ENCODE data around the gene THAP3.
"Not testable (repeated sequence)": the region's sequence is repeated elsewhere in the genome, so short reads cannot be mapped to it uniquely, and the experiment has no call there.

Gene THAP3

DNA sequence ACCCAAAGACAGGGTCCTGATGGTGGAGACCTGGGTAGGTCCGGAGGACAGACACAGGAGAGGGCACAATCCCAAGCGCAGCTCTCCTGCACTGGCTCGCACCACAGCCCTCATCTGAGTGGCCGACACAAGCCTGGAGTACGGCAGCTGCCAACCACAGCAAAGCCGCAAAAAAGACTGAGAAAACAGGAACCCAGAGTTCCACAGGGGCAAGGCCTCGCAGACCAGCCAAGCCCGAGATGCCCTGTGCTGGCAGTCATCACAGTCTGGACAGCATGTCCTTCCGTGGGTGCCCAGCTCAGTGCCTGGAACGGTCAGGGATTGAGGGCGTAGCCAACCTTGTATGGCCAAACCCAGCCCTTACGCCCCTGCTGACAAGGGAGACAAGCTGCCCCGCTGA is 33.4 kb upstream of the THAP3 start:
- no peak for FAIRE-seq

GRCh38 chr1:6591644-6592043 is 33.0 kb upstream of the THAP3 start:
- FAIRE-seq, result no peak

DNA sequence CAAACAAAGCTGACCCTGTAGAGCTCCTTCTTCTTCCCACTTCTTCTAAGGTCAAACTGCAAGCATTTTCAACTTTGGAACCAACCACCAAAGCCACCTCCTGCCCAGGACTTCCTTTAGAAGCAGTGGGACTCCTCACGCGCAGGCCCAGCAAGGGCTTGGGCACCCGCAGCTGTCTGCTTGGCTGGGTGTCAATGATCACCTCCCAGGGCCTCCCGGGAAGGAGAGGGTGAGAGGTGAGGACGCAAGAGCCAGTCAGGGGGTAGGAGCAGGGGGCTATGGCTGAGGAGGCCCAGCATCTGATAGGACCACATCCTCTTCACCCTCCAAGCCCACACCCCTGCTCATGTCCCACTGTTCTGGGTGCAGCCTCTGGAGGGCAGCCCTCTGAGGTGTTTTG is 32.2 kb upstream of the THAP3 start:
- no peak for FAIRE-seq

GRCh38 chr1:6592865-6593593 is 31.6 kb upstream of the THAP3 start:
- no peak for FAIRE-seq

DNA sequence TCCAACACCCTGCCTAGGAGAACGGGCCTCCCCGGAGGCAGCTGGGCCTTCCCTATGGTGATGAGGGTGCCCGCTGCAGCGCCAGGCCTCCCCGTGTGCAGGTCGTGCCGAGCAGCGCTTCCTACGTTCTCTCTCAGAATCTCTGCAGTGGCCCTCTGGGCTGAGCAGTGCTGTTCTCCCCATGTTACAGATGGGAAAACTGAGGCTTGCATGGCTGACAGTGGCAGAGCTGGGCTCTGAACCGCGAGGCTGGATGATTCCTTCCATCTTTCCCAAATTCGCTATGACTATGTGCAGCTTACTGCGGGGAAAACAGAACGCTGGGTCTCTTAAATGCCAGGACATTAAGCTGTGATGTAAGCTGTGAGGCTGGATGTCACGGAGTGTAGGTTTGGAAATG is 30.9 kb upstream of the THAP3 start:
- no peak for FAIRE-seq

DNA sequence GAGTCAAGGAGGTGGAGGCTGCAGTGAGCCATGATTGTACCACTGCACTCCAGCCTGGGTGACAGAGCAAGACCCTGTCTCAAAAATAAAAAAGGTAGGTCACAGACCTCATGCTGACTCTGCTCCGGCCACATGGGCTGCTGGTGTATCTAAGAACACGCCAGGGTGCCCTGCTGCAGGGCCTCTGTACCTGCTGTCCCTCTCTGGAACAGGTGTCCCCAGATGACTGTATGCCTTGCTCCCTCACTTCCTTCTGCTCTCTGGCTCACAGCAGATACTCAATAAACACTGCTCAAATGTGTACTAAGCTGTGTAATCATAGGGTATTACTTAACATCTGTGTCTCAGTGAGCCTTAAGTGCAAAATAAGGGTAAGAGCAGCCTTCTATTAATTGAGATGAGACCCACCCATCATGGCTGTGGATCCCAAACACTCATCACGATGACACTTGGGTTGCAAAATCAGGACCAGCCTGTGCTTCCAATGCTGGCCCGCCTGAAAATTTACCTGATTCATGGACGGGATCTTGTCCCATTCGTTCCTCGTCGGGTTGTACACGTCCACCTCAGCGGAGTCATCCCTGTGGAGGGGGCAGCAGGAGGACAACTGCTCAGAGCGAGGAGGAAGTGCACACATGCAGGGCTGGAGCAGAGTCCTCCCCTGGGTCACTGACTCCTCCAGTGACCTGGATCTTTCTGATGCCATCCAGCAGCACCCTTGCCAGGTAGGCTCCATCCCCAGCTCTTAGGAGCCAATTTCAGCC is 29.5 kb upstream of the THAP3 start:
- FAIRE-seq, result no peak

DNA sequence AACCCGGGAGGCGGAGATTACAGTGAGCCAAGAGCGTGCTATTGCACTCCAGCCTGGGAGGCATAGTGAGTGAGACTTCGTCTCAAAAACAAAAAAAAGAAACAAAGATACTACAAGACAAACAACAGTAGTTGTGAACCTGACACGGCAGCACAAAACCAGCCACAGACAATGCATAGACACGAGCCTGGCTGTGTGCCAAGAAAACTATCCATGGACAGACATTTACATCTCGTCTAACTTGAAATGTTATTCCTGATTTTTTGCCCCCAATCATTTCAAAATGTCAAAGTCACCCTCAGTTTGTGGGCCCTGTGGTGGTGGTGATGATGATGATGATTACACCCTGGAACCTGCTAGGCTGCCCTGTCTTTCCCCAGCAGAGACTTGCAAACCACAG is 28.3 kb upstream of the THAP3 start:
- FAIRE-seq, result no peak

- FAIRE-seq, result no peak
Observed at GRCh38 chr1:6596886-6597776, 27.5 kb upstream of the THAP3 start.

- no peak for FAIRE-seq
Observed at GRCh38 chr1:6597777-6598131, 26.9 kb upstream of the THAP3 start.

GRCh38 chr1:6599141-6599975 is 25.3 kb upstream of the THAP3 start:
- FAIRE-seq, result no peak

GRCh38 chr1:6599991-6600390 is 24.7 kb upstream of the THAP3 start:
- FAIRE-seq, result not testable (repeated sequence)

GRCh38 chr1:6600410-6601048 is 24.1 kb upstream of the THAP3 start:
- FAIRE-seq, result no peak

GRCh38 chr1:6601049-6601922 is 23.4 kb upstream of the THAP3 start:
- FAIRE-seq, result no peak

- no peak for FAIRE-seq
Observed at GRCh38 chr1:6601923-6602668, 22.6 kb upstream of the THAP3 start.

- FAIRE-seq, result no peak
Observed at GRCh38 chr1:6602669-6603237, 21.9 kb upstream of the THAP3 start, which contains the start of gene KLHL21. Gene KLHL21 (minus strand): TSS chr1:6602869. CDS start chr1:6602817, 52 bp downstream.

GRCh38 chr1:6603238-6603914 is 21.3 kb upstream of the THAP3 start:
- no peak for FAIRE-seq

DNA sequence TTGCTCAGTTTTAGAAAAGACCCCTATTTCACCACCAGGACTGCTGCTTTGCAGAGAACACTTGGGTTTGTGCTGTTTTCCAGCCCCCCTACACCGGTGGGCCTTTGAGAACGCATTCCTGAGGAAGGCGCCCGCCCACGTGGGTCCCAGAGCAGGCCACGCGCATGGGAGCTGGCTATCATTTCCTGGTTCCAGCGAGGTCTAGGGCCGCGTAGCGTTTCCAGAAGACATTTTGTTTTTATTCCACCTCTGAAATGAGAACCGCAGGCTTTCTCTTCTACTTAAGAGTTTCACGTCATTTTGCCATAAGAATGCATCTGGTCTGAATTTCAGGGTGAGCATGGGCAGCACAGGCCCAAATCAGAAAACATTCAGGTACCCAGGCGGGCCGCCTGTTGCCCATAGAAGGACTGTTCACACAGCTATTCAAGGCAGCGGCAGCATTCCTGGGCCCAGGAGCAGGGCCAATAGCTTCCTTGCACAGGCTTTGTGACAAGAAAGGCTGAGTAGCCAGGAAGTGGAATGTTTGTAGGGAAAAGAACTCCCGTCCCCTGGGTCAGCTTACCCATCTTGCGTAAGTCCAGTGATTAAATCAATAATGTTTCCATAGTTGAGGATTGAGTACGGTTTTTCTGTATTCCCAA is 20.6 kb upstream of the THAP3 start:
- no peak for FAIRE-seq

DNA sequence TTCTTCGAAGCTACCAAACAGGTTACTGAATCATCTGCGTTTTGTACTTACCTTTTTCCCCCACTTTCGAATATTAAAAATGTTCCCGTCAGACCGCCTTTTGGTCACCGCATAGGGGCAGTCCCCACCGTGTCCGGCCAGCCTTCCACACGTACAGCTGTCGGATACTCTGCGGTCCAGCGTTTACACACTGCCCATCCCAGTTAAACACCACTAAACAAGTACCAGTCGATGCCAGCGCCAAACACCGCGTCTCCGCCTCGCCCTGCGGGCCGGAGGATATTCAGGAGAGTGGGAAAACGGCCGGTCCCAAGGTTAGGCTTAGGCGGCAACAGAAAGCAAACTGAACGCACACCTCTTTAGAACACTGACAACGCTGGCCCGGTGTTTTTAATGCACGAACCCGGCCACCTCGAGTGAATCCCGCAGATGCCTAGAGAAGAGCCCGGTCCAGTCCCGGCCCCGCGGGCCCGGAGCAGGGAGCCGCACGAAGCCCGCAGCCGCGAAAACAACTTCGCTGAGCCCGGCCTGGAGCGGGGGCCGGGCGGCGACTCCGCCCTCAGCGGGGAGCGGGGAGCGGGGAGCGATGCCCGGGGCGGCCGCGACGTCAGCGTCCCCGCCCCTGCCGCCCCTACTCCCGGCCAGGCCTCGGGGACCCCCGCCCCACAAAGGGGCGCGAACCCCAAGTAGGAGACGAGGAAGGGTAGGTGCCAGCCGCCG is 11.9 kb upstream of the THAP3 start:
- no peak for FAIRE-seq
